Esophagus muscularis mucosa (tissue), 4 donors: ENCODE results near the gene KRT75. TPM values are rescaled to one million over a fixed set of nuclear protein-coding genes. Genes with fewer than 3 reads are reported as not detected.

Source experiments
- DNase-seq: peaks from one replicate; pipeline ENCODE4 v3.0.0-alpha.2; 2017; ENCODE audit errors: extremely low spot score
- H3K27ac ChIP-seq, 4 donors: fragments of 200-600 bp; sonication (generic); replicated peaks in 1 of 4; 1 replicate in 3 of 4; 2 replicates in 1 of 4; pipeline ENCODE4 v1.5.1; 2016 to 2019; ENCODE audit warnings: mild to moderate bottlenecking in 1 of 4
- H3K27me3 ChIP-seq, 4 donors: fragments of 200-600 bp; sonication (generic); one replicate each; pipeline versions ENCODE4 v1.5.1 to v1.6.0; 2016 to 2019
- H3K36me3 ChIP-seq, 4 donors: fragments of 200-600 bp; sonication (generic); one replicate each; pipeline ENCODE4 v1.5.1; 2016 to 2019
- H3K4me1 ChIP-seq, 4 donors: fragments of 200-600 bp; sonication (generic); one replicate each; pipeline ENCODE4 v1.5.1; 2016 to 2019
- H3K4me3 ChIP-seq, 4 donors: fragments of 200-600 bp; sonication (generic); 1 replicate in 2 of 4; 2 replicates in 2 of 4; pipeline ENCODE4 v1.5.1; 2016 to 2019; ENCODE audit warnings: mild to moderate bottlenecking in 4 of 4, moderate library complexity in 1 of 4
- H3K9me3 ChIP-seq, 4 donors: fragments of 200-600 bp; sonication (generic); 1 replicate in 3 of 4; 2 replicates in 1 of 4; pipeline ENCODE4 v1.5.1; 2016 to 2019
- EP300 ChIP-seq: sonication (generic); formaldehyde crosslinking; IDR thresholded peaks from one replicate; pipeline ENCODE4 v1.6.1; 2017; ENCODE audit warnings: antibody characterized with exemption
- POLR2A ChIP-seq: fragments of 450-650 bp; IDR thresholded peaks from one replicate; pipeline ENCODE4 v1.6.1; 2017; ENCODE audit warnings: antibody characterized with exemption, moderate library complexity, mild to moderate bottlenecking, low read depth
- POLR2AphosphoS5 ChIP-seq, 2 donors: sonication (generic); formaldehyde crosslinking; IDR thresholded peaks; one replicate each; pipeline ENCODE4 v1.6.1; 2017; ENCODE audit warnings: antibody characterized with exemption in 2 of 2
- WGBS: methylation state at CpG from one replicate; pipeline ENCODE4 v1.1.5; 2018; 5-methylcytosine and 5-hydroxymethylcytosine counted together
- intact Hi-C: fragments of 100-400 bp; cut with DNase I; formaldehyde crosslinking; loops from one replicate; pipeline ENCODE4 v1.15.1; 2023
- total RNA-seq, 4 donors: library from RNA; depleted of rRNA; stranded (reverse); fragments of >200 nt; gene quantifications; one replicate each; pipeline versions ENCODE4 v1.1.0 to v1.2.1, GENCODE V29; 2016
- TF ChIP-seq, protein P1 (sequence below), 3 experiments: fragments of 200-600 bp in 2 of 3; fragments of 450-650 bp in 1 of 3; sonication (generic) in 2 of 3; IDR thresholded peaks; one replicate each; pipeline ENCODE4 v1.5.1; 2017 to 2019; ENCODE audit warnings: antibody characterized with exemption in 3 of 3, mild to moderate bottlenecking in 2 of 3, moderate library complexity in 1 of 3

Gene KRT75
- total RNA-seq, 4 donors from 2014 or later = not detected

DNA sequence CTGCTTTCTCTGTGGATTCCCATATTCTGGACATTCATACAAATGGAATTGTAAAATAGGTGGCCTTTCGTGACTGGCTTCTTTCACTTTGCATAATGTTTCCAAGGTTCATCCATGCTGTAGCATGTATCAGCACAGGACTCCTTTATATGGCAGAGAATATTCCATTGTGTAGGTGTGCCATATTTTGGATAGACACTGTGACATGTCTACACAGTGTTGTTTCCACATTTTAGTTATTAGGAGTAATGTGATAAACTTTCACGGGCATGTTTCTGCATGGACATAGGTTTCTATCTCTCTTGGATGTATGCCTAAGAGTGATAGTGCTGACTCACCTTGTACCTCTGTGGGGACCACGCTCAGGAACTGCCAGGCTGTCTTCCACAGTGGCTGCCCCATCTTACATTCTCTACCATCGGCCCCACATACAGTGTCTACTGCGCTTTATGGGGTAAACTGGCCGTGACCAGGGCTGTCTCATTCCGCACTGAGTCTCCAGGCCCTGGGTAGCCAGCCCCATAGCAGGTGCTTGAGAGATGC is 41.6 kb downstream of the KRT75 start:
- H3K4me3 ChIP-seq = no peak overlapping the region
- H3K4me1 ChIP-seq = peaks cover 2 to 12% (median 9%) of the 10 kb centered on the region in 4 donors
- DNase-seq = no peak
- no peak for TF ChIP-seq POLR2A
- TF ChIP-seq EP300 = no peak
- TF ChIP-seq, protein P1, sequence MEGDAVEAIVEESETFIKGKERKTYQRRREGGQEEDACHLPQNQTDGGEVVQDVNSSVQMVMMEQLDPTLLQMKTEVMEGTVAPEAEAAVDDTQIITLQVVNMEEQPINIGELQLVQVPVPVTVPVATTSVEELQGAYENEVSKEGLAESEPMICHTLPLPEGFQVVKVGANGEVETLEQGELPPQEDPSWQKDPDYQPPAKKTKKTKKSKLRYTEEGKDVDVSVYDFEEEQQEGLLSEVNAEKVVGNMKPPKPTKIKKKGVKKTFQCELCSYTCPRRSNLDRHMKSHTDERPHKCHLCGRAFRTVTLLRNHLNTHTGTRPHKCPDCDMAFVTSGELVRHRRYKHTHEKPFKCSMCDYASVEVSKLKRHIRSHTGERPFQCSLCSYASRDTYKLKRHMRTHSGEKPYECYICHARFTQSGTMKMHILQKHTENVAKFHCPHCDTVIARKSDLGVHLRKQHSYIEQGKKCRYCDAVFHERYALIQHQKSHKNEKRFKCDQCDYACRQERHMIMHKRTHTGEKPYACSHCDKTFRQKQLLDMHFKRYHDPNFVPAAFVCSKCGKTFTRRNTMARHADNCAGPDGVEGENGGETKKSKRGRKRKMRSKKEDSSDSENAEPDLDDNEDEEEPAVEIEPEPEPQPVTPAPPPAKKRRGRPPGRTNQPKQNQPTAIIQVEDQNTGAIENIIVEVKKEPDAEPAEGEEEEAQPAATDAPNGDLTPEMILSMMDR (IDR thresholded peaks at IDR 0.05) = no peak
- no peak for TF ChIP-seq POLR2AphosphoS5 (IDR thresholded peaks at IDR 0.05)
- intact Hi-C loops = no loop called here
- no peak overlapping the region for H3K27ac ChIP-seq
- peaks cover 0 to 14% (median 2%) of the 10 kb centered on the region in 4 donors for H3K27me3 ChIP-seq
- no peaks in the 10 kb centered on the region for H3K36me3 ChIP-seq
- no peaks in the 10 kb centered on the region for H3K9me3 ChIP-seq
- 95% methylated on average over 7 of the region's 7 CpGs for WGBS

DNA sequence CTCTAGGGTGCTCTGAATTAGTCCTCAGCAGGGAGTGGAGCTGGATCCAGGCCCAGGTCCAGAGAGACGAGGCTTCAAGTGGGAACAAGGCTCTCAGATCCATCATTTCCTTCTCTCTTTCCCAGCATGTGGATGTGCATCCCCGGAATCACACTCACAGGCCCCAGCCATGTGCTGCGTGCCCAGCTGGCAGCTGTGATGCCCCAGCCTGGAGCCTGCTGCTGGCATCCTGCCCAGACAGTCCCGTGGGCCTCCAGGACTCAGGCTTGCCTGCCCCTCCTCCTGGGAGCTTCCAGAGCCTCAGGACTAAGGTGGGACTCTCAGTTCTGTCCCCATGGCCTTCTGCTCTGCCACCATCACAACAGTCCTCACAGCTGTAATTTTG is 42.6 kb downstream of the KRT75 start:
- intact Hi-C loops = no loop called here
- H3K4me1 ChIP-seq = peaks cover 2 to 12% (median 9%) of the 10 kb centered on the region in 4 donors
- H3K27me3 ChIP-seq = peaks cover 0 to 14% (median 2%) of the 10 kb centered on the region in 4 donors
- H3K27ac ChIP-seq = no peak overlapping the region
- TF ChIP-seq POLR2AphosphoS5 (IDR thresholded peaks at IDR 0.05) = no peak
- TF ChIP-seq, protein P1 (IDR thresholded peaks at IDR 0.05) = no peak
- TF ChIP-seq EP300 = no peak
- TF ChIP-seq POLR2A = no peak
- H3K36me3 ChIP-seq = no peaks in the 10 kb centered on the region
- 5% methylated on average over 4 of the region's 4 CpGs for WGBS
- no peak for DNase-seq
- no peaks in the 10 kb centered on the region for H3K9me3 ChIP-seq
- H3K4me3 ChIP-seq = no peak overlapping the region

DNA sequence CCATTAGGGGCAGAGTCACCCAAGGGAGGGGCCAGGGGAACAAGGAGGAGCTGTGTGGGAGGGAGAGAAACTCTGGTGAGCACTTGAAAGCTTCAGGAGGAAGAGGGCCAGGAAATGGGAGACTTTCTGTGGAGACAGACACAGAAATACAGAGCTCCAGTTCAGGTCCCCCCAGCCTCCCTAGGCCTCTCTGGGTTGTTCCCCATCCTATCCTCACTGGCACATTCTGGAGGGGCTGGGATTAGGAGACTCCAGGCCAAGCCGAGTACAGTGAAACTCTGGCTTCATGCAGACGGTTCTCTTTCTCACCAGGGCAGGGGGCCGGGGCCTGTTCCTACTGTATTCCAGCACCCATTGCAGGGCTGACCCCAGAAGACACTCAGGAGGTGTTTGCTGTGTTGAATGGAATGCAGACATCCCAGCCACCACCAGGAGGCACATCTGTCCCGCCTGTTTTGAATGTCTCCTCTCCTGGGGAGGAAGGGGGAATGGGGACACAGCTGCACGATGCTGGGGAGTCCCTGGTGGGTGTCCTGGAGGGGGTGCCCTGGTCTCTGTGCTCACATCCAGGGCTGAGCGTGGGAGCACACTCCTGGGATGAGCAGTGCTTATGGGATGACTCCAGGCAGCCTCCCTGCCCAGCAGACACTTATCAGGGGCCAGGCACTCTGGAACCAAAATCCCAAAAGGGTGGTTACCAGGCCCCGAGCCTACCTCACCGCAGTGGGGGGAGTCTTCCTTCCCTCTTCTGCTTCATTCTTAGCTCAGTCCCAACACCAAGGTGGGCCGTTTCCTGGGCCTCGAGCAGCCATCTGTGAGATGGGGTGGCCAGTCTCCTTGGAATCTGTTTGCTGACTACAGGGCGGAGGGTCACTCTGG is 43.2 kb downstream of the KRT75 start:
- WGBS = 80% methylated on average over 5 of the region's 11 CpGs
- Histone ChIP-seq H3K9me3 (no peaks in the 10 kb centered on the region), H3K4me1 (peaks cover 2 to 12% (median 9%) of the 10 kb centered on the region in 4 donors), H3K27ac (no peak overlapping the region), H3K36me3 (no peaks in the 10 kb centered on the region), H3K4me3 (no peak overlapping the region), H3K27me3 (peaks cover 0 to 14% (median 2%) of the 10 kb centered on the region in 4 donors)
- DNase-seq = no peak
- intact Hi-C loops = no loop called here
- TF ChIP-seq, protein P1 (IDR thresholded peaks at IDR 0.05) = peak; percentile 22 to 45 (median 34)
- TF ChIP-seq POLR2A = no peak

DNA sequence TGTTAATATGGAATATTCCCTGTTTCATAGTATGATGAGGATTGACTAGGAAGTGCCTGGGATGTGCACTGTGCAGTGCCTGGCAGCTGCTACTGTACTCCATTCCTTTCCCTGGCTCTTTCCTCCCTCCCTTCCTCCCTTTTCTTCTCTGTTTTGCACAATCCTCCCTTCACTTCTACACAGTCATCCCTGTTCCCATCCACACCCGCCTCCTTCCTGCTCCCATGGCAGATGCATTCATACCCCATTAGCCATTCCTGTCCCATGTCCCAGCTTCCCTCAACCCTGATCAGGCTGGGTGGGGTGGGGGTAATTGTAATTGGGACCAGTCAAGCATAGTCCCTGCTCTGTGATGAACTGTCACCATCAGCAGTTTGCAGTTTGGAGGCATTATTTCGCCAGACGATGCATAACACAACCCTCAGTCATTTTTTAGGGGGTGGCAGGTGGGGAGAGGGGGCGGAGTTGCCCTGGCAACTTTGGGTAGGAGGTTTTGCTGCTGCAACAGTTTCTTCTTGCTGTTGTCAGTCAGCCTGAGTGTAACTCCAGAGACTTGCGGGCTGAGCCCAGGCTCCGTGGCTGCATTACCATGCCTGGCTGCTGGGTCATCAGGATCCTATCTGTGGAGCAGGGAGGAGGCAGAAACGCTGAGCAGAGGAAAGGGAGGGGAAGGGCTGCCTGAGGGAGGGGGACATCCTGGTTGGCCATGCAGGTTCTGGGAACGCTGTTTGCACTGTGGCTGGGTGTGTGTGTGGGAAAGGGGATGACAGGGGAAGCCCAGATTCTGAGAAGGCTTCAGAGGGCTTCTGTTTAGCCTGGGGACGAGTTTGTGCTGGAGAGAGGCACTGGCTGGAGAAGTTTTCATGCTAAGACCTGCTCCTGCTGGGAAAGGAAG is 44.6 kb downstream of the KRT75 start:
- Histone ChIP-seq H3K9me3 (no peaks in the 10 kb centered on the region), H3K27ac (no peak overlapping the region), H3K36me3 (no peaks in the 10 kb centered on the region), H3K4me3 (no peak overlapping the region), H3K27me3 (peaks cover 0 to 14% (median 2%) of the 10 kb centered on the region in 4 donors), H3K4me1 (peaks cover 2 to 12% (median 9%) of the 10 kb centered on the region in 4 donors)
- DNase-seq = no peak
- TF ChIP-seq POLR2AphosphoS5 (IDR thresholded peaks at IDR 0.05) = no peak
- no peak for TF ChIP-seq POLR2A
- TF ChIP-seq, protein P1 (IDR thresholded peaks at IDR 0.05) = no peak
- TF ChIP-seq EP300 = no peak
- 60% methylated on average over 8 of the region's 9 CpGs for WGBS
- intact Hi-C loops = no loop called here
